Measurements from ENCODE around the gene SPDYE1.

- TF ChIP-seq CTCF (conservative IDR thresholded peaks at IDR 0.05 in 1 of 2, IDR thresholded peaks at IDR 0.05 in 1 of 2; ENCODE audit: low read depth in 1 of 2, low read length in 2 of 2), result no peak
- no peak for TF ChIP-seq EZH2 (IDR thresholded peaks at IDR 0.05; ENCODE audit: low read length, missing control alignments)
Measured at GRCh38 chr7:44045226-44046014, 47.7 kb downstream of the SPDYE1 start.

Data from fibroblast of lung (primary cell).